NCI-H1092 treated with DMSO at 0.1 percent for 48 hours (cell line): ENCODE measurements around the gene NMS.

ENCODE experiments used
- DNase-seq: peaks from one replicate; lab custom pipeline; 2025; lab: John Stamatoyannopoulos, UW

NMS gene

DNA sequence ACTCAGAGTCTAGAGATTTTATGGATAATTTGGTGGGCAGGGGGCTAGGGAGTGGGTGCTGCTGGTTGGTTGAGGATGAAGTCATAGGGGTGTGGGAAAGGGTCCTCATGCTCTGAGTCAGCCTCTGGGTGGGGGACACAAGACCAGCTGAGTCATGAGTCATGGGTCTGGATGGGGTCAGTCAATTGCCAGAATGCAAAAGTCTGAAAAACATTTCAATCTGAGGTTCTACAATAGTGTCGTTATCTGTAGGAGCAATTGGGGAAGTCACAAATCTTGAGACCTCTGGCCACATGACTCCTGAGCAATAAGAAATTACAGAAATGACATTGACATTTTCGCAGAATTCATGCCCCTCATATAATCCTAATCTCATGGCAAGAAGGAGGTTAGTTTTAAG, 15.1 kb downstream of the NMS start:
- DNase-seq, result no peak

DNA sequence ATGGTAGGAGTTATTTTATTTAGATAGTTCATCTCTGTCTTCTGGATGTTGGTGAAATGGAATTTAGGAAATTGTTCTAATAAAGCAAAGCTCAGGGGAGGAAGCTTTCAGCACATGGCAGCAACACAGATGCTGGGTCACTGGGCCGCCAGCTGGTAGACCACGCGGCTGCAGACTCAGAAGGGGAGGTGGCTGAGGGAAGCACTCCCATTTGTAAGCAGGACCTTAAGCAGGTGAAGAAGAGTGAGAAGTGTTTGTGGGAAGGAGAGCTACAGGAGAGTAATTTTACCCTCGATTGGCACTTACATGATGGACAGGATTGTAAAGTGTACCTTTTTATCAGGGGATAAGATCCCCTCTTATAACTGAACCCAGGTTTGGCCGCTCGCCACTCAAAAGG, 24.4 kb downstream of the NMS start:
- DNase-seq, result no peak

DNA sequence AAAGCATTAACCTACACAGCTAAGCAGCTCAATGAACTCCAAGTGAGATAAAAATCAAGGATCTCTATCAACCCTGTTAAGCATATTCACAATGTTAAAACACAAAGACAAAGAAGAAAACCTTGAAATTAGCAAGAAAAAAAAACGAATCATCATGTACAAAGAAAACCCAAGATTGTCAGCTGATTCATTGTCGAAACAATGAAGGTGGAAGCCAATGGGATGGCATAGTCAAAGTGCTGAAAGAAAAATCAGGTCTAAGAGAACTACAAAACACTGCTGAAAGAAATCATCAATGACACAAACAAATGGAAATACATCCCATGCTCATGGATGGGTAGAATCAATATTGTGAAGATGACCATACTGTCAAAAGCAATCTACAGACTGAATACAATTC, 32.5 kb downstream of the NMS start:
- DNase-seq, result no peak

DNA sequence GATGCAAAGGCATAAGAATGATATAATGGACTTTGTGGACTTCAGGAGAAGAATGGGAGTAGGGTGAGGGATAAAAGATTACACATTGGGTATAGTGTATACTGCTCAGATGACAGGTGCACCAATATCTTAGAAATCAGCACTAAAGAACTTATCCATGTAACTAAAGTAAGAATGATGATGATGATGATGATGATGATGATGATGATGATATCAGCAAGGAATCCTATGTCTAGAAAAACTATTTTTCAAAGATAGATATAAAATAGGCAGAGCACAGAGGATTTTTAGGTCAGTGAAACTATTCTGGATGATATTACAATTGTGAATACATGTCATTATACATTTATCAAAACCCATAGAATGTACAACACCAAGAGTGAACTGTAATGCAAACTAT, 34.3 kb downstream of the NMS start:
- DNase-seq, result no peak

DNA sequence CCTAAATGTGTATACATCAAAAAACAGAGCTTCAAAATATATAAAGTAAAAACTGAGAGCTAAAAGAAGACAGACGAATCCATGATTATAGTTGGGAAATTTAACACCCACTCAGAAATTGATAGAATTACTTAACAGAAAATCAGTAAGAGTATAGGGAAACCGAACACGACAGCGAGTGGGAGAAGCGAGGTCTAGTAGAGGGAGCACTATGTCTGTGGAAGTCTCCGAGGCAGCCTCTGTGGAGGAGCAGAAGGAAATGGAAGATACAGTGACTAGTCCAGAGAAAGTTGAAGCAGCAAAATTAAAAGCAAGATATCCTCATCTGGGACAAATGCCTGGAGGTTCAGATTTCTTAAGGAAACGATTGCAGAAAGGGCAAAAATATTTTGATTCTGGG, 38.8 kb downstream of the NMS start:
- DNase-seq, result no peak

DNA sequence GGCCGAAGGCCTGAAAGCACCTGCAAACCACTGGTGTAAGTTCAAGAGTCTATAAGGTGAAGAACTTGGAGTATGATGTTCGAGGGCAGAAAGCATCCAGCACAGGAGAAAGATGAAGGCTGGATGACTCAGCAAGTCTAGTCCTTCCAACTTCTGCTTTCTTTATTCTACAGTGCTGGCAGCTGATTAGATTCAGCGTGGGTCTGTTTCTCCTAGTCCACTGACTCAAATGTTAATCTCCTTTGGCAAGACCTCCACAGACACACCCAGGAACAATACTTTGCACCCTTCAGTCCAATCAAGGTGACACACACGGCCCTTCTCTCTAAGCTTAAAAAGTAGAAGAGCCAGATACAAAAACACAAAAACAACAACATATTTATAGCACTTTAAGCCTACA, 43.4 kb downstream of the NMS start:
- DNase-seq, result no peak

DNA sequence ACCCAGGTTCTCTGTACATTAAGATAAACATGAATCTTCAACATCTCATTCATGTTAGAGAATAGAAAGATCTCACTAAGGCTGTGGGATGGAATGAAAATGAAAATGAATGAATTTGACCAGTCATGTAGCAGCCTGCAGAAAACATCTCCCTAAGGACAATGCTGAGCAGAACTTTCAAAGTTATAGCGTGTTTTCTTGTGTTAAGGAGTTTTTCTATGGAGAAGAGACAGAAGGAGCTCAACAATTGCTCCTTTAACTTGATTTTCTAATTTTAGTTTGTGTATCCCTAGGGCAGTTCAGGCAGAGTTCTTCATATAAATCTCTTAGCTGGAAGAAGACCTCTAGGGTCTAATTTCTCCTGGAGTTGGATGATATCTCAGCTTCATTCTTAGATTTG, 47.3 kb downstream of the NMS start:
- no peak for DNase-seq

DNA sequence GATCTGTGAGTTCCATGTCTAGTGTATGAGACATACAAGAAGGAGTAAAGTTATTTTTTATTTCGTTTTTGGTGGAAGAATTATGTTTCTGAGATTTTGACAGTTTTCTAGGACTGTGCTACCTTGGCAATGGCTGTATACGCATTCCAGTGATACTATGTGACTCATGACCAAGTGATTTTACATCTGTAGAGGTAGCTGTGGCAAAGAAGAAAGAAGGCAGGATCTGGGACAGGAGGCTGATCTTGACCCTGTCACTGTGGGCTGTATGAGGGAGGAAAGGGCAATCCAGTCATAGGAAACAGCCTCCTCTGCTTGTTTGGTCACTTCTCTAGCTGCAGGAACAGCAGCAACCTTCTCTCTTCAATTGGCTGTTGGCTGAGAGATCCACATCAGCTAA, 48.5 kb downstream of the NMS start:
- no peak for DNase-seq

DNA sequence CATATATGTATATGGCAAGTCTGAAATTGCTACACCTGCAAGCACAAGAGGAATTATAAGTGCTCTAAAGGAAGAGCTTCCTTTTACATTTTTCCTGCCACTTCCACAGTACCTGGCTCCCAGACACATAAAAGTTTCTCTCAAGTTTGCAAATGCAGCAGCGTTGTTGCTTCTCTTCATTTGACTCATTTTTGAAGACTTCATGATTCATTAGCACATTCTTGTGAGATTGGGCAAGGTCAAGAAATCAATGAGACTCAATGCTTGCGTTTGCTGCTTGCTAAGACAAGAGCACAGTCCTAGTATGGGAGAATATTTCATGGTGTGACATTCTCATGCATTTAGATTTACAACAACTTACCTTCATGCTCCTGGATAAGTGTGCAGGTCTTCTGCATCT, 49.9 kb downstream of the NMS start:
- no peak for DNase-seq

DNA sequence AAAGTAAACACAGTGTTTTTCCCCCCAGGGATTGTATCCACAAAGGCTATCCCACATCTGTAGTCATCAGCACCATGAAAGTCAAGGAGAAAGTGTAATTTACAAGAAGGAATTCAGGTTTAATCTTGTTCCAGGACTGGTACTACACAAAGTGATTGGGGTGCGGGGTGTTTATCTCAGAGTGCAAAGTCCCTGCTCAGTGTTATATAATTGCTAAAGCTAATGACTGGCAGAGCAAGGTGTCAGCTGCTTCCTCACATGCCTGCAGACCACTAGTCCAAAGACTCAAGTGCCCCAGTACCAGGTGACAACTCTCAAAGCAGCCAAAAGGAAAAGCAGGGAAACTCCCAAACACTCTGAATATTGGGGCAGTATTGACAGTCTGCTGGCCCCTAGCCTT, 52.1 kb downstream of the NMS start:
- no peak for DNase-seq

DNA sequence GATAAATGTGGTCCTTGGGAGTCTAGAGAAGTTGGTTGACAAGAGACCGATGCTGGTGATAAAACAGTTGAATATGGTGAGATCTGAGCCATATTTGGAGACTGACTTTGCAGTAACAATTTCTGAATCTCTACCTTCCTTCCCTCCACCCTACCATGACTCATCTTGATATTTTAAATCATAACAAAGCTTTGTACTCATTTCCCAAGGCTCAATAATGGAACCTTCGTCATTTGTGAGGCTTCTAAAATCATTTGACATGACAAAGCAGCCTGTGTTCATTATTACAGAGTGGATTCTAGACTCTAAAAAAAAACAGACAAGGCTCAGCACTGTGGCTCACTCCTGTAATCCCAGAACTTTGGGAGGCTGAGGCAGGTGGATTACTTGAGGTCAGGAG, 54.0 kb downstream of the NMS start:
- DNase-seq, result no peak

DNA sequence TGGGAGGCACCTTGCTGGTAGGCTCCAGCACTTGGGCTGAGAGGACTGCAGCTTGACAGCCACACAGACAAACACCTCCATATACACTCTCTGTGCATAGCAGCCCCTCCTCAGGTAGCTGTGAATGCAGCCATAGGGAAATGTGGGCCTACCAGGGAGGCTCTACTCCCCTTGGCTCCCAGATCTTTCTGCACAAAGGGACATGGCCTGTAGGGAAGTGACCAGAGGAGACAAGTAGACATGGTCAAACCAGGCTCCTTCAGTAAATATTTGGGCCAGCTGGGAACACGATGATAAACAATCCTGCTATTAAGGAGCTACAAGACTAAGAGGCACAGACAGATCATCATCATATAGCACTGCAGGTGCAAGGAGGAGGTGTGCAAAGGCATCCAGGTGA, 56.6 kb downstream of the NMS start:
- DNase-seq, result no peak

DNA sequence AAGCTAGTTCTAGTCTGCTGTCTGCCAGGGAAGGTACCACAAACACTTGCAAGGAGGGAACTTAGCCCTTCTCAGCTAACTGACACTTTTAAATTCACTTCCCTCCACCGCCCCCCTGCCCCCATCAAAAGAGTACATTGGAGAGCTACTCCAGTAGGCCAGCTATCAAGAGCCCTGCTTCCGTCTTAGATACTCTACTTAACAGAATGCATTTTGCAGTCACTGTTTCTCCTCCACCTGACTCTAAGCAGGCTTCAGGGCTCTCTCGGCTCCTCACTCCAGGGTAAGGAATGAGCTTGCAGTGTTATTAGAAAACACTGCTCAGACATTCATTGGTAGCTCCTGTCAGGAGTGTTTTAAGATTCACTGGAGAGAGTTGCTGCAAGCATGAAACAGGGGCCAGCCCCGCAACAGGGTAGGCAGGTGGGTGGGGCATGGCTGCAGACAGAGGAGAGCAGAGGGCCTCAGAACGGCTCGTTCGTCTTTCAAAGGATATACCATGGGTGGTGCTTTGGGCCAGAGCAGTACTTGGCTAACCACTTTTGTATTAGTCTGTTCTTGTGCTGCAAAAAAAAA, 57.2 kb downstream of the NMS start:
- no peak for DNase-seq

DNA sequence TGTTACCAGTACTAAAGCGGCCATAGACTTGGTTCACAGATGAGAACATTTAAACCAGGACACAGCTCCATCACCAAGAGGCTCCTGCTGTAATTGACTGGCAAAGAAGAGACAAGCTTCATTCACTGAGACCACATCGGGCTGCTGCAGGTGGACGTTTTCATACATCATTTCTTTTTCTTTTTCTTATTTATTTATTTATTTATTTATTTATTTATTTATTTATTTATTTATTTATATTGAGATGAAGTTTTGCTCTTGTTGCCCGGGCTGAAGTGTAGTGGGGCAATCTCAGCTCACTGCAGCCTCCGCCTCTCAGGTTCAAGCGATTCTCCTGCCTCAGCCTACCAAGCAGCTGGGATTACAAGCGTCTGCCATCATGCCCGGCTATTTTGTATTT, 58.9 kb downstream of the NMS start:
- no peak for DNase-seq

DNA sequence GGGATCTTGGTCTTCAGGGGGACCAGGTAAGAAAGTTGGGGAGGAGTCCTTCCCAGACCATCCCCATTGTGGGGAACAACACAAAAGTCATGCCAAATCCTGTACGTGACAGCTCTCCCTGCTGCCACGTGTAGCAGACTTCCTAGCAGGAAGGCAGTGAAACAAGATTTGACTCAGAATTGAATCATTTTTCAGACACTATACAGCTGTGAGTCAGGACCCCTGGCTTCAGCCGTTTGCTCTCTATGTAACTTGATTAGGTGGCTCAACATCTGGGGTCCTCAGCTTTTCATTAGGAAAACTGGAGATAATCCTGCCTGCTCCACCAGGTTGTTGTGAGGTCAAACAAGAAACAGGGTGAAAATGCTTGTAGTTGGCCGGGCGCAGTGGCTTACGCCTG, 59.6 kb downstream of the NMS start:
- no peak for DNase-seq
